ENCODE measurements around the gene MKI67. TPM values are rescaled to one million over a fixed set of nuclear protein-coding genes. Genes with fewer than 3 reads are reported as not detected.

MKI67 gene
- total RNA-seq, 1 donor from 2014 or later = 1.2 TPM

DNA sequence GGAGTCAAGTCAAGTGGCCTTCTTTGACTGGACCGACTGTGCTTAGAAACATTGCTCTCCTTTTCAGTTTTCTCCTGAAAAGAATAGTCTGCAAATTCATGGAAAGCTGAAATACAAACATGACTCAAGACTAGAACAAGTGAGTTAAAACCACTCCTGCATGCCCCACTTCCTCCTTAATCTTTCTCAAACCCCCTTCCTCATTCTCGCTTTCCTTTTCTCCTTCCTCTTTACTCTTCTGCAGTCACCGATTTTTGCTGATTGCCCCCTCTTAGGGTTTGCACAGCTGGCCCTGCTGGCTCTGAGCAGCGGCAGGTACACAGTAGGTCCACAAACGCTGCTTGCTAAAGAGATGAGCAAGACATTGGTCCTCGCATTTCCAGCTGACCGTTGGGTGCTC lies 34.8 kb upstream of the MKI67 start:
- TF ChIP-seq, protein P1, sequence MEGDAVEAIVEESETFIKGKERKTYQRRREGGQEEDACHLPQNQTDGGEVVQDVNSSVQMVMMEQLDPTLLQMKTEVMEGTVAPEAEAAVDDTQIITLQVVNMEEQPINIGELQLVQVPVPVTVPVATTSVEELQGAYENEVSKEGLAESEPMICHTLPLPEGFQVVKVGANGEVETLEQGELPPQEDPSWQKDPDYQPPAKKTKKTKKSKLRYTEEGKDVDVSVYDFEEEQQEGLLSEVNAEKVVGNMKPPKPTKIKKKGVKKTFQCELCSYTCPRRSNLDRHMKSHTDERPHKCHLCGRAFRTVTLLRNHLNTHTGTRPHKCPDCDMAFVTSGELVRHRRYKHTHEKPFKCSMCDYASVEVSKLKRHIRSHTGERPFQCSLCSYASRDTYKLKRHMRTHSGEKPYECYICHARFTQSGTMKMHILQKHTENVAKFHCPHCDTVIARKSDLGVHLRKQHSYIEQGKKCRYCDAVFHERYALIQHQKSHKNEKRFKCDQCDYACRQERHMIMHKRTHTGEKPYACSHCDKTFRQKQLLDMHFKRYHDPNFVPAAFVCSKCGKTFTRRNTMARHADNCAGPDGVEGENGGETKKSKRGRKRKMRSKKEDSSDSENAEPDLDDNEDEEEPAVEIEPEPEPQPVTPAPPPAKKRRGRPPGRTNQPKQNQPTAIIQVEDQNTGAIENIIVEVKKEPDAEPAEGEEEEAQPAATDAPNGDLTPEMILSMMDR (IDR thresholded peaks at IDR 0.05; ENCODE audit: borderline replicate concordance) = no peak
- Histone ChIP-seq H3K4me3 (no peak overlapping the region), H3K9me3 (replicated peaks) (no peaks in the 10 kb centered on the region), H3K27me3 (ENCODE audit: low read depth) (peaks cover 83% of the 10 kb centered on the region), H3K27ac (replicated peaks) (no peak overlapping the region), H3K4me1 (no peaks in the 10 kb centered on the region), H3K36me3 (no peaks in the 10 kb centered on the region)
- no peak for DNase-seq
- intact Hi-C loops (cut with micrococcal nuclease) = no loop called here

DNA sequence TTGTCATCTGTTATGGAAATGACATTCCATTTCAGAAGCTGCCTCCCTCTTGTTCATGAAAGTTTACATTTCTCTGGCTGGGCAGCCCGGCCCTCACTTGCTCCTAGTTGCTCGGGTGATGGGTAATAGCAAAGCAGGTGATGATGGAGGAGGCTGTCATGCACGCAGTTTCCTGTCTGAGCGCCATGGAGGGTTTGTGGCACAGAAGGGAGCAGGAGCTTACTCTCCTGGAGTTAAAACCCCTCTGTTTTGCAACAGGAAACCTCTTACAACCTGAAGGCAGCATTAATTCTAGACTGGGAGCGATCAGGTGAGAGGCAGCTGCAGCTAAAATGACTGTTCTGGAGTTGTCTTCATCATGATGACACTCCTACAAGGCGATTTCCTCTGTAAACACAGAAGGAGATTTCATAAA lies 34.1 kb upstream of the MKI67 start:
- Histone ChIP-seq H3K9me3 (replicated peaks) (no peaks in the 10 kb centered on the region), H3K27ac (replicated peaks) (no peak overlapping the region), H3K27me3 (ENCODE audit: low read depth) (peaks cover 83% of the 10 kb centered on the region), H3K4me3 (no peak overlapping the region), H3K4me1 (no peaks in the 10 kb centered on the region), H3K36me3 (no peaks in the 10 kb centered on the region)
- intact Hi-C loops (cut with micrococcal nuclease) = no loop called here
- DNase-seq = no peak
- TF ChIP-seq, protein P1 (IDR thresholded peaks at IDR 0.05; ENCODE audit: borderline replicate concordance) = no peak

DNA sequence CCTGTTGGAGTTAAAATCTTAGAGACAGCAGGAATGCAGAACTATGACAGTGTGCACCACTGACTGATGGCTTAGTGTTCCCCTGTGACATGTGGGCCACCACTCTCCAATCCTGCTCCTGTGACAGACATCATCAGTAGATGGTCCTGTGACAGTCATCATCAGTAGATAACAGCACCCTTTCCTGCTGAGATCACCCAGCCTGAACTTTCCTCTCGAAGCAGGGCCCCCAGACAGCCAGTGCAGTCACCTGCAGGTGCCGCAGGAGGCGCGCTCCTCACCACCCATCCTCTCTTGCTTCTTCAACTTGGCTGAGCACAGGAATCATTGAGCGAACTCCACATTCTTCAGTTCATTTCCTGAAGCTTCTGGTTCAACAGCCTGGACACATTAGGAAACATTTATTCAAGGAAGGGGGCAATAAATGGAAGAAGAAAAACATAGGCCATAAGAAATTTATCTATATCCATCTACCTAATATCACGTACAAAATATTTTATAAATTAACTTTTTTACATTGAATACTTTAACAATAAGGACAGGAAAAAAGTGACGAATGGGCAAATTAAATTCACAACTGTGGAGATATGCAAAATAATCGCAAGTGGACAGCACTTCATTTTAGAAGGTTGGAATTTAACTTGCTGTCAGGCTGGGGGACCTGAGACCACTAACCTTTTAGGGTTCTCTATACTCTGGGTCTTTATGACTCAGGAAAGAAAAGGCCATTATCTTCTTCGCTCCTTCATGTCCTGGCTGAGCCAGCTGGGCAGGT lies 32.0 kb upstream of the MKI67 start:
- TF ChIP-seq, protein P1 (IDR thresholded peaks at IDR 0.05; ENCODE audit: borderline replicate concordance) = no peak
- H3K9me3 ChIP-seq (replicated peaks) = no peaks in the 10 kb centered on the region
- intact Hi-C loops (cut with micrococcal nuclease) = no loop called here
- no peaks in the 10 kb centered on the region for H3K4me1 ChIP-seq
- no peak for DNase-seq
- H3K27me3 ChIP-seq (ENCODE audit: low read depth) = peaks cover 83% of the 10 kb centered on the region
- H3K27ac ChIP-seq (replicated peaks) = no peak overlapping the region
- no peak overlapping the region for H3K4me3 ChIP-seq
- no peaks in the 10 kb centered on the region for H3K36me3 ChIP-seq

GRCh38 chr10:128156999-128157755 lies 31.0 kb upstream of the MKI67 start:
- intact Hi-C loops (cut with micrococcal nuclease) = no loop called here
- Histone ChIP-seq H3K9me3 (replicated peaks) (no peaks in the 10 kb centered on the region), H3K36me3 (no peaks in the 10 kb centered on the region), H3K27me3 (ENCODE audit: low read depth) (peaks cover 83% of the 10 kb centered on the region), H3K27ac (replicated peaks) (no peak overlapping the region), H3K4me3 (no peak overlapping the region), H3K4me1 (no peaks in the 10 kb centered on the region)
- DNase-seq = no peak
- TF ChIP-seq, protein P1 (IDR thresholded peaks at IDR 0.05; ENCODE audit: borderline replicate concordance) = no peak

DNA sequence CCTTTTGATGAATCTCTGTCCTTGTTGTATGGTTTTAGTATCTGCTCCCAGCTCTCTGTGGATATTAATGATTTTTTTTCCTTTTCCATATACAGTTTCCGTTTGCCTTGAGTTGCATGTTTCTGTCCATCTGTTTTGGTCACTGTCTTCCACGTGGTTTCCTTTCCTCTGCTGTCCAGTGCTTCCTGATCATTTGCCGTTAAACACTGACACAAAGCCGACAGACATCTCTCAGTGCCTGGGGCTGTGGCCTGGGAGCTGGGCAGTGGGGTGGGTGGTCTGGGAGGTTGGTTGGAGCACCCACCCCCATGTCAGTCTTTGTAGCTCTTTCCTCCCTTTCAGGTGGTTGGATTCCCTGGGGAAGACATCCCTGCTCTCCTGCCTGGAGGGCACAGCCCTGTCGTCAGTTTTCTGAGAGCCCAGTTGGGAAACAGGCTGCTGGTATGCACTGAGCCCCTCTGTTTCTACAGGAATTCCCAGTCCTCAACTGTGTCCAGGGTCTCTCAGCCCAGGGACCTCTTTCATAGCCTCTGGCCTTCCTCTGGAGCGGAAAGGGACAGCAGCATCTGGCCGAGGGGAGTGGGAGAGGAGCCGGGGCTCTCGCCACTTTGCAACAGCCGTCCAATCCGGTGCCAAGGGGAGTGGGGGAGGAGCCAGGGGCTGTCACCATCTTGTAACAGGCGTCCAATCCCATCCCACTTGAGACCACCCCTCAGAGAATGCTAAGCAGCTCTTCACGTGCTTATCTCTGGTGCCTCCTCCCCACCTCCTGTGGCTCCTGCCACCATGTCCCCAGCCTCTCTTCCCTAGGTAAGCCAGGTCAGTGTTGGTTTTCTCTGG lies 26.7 kb upstream of the MKI67 start:
- TF ChIP-seq, protein P1 (IDR thresholded peaks at IDR 0.05; ENCODE audit: borderline replicate concordance) = no peak
- H3K4me3 ChIP-seq = no peak overlapping the region
- H3K36me3 ChIP-seq = no peaks in the 10 kb centered on the region
- peaks cover 91% of the 10 kb centered on the region for H3K27me3 ChIP-seq (ENCODE audit: low read depth)
- no peak for DNase-seq
- H3K4me1 ChIP-seq = peaks cover 5% of the 10 kb centered on the region
- intact Hi-C loops (cut with micrococcal nuclease) = no loop called here
- no peaks in the 10 kb centered on the region for H3K9me3 ChIP-seq (replicated peaks)
- H3K27ac ChIP-seq (replicated peaks) = no peak overlapping the region

Measured in left ventricle myocardium inferior (tissue), 1 donor.